Naive thymus-derived CD4-positive, alpha-beta T cell (primary cell): ENCODE data around the gene REELD1. TPM values are rescaled to one million over a fixed set of nuclear protein-coding genes. Genes with fewer than 3 reads are reported as not detected.

ENCODE experiments used
- ATAC-seq: fragments of 150-1000 bp; cut with Tn5 transposase; 2 replicates; pipeline ENCODE4 v1.10.0; 2021; ENCODE audit warnings: mild to moderate bottlenecking, moderate library complexity
- CTCF ChIA-PET: fragments of 350-600 bp; sonication (Branson Sonifier 250); formaldehyde crosslinking; loops from one replicate; lab custom pipeline; 2021; ENCODE audit warnings: antibody characterized with exemption; lab: Charles Lee
- POLR2A ChIA-PET: fragments of 350-600 bp; sonication (Branson Sonifier 250); formaldehyde crosslinking; loops from one replicate; lab custom pipeline; 2021; ENCODE audit warnings: antibody characterized with exemption, inconsistent platforms; lab: Charles Lee
- DNase-seq, 9 donors: peaks; one replicate each; pipeline versions ENCODE4 v3.0.0 to v3.0.0-alpha.2; 2020 to 2022; ENCODE audit warnings: mixed read lengths in 1 of 9
- H3K27ac ChIP-seq: one replicate; pipeline ENCODE4 v1.7.0; 2013; ENCODE audit warnings: mild to moderate bottlenecking, low read depth, low read length, moderate library complexity
- H3K27me3 ChIP-seq, 2 donors: one replicate each; pipeline ENCODE4 v1.7.0; 2013; ENCODE audit warnings: low read length in 2 of 2, mild to moderate bottlenecking in 2 of 2, moderate library complexity in 2 of 2; ENCODE audit not compliant: control insufficient read depth in 2 of 2, insufficient read depth in 2 of 2
- H3K36me3 ChIP-seq, 3 experiments: 1 replicate in 2 of 3; 2 replicates in 1 of 3; pipeline ENCODE4 v1.7.0; 2013; ENCODE audit warnings: low read length in 3 of 3, mild to moderate bottlenecking in 3 of 3, moderate library complexity in 1 of 3; ENCODE audit not compliant: insufficient read depth in 3 of 3, control insufficient read depth in 2 of 3
- H3K4me1 ChIP-seq, 2 donors: one replicate each; pipeline ENCODE4 v1.7.0; 2013; ENCODE audit warnings: low read length in 2 of 2, mild to moderate bottlenecking in 2 of 2, moderate library complexity in 1 of 2; ENCODE audit not compliant: control insufficient read depth in 2 of 2, insufficient read depth in 2 of 2
- H3K4me3 ChIP-seq: 2 replicates; pipeline ENCODE4 v1.7.0; 2013; ENCODE audit warnings: mild to moderate bottlenecking, low read length
- H3K9me3 ChIP-seq, 3 experiments: 1 replicate in 2 of 3; 2 replicates in 1 of 3; pipeline ENCODE4 v1.7.0; 2013; ENCODE audit warnings: low read length in 3 of 3; ENCODE audit not compliant: control insufficient read depth in 2 of 3
- H3K27ac Mint-ChIP-seq, 9 donors: one replicate each; pipeline ENCODE4 v1.8.0; 2020 to 2022; ENCODE audit warnings: mixed read lengths in 9 of 9, mild to moderate bottlenecking in 8 of 9, moderate library complexity in 5 of 9, inconsistent platforms in 2 of 9
- H3K27me3 Mint-ChIP-seq, 5 donors: one replicate each; pipeline ENCODE4 v1.8.0; 2021 to 2022; ENCODE audit warnings: mixed read lengths in 5 of 5, mild to moderate bottlenecking in 1 of 5
- H3K36me3 Mint-ChIP-seq, 5 donors: one replicate each; pipeline ENCODE4 v1.8.0; 2020 to 2022; ENCODE audit warnings: mixed read lengths in 5 of 5, mild to moderate bottlenecking in 3 of 5, inconsistent platforms in 1 of 5
- H3K4me1 Mint-ChIP-seq, 7 donors: one replicate each; pipeline ENCODE4 v1.8.0; 2020 to 2022; ENCODE audit warnings: mixed read lengths in 7 of 7, mild to moderate bottlenecking in 3 of 7, inconsistent platforms in 1 of 7
- H3K4me3 Mint-ChIP-seq, 10 donors: one replicate each; pipeline ENCODE4 v1.8.0; 2020 to 2022; ENCODE audit warnings: mild to moderate bottlenecking in 10 of 10, mixed read lengths in 10 of 10, moderate library complexity in 6 of 10, inconsistent platforms in 2 of 10
- H3K9me3 Mint-ChIP-seq, 11 donors: one replicate each; pipeline ENCODE4 v1.8.0; 2020 to 2022; ENCODE audit warnings: mixed read lengths in 11 of 11, mild to moderate bottlenecking in 4 of 11, inconsistent platforms in 1 of 11, moderate library complexity in 1 of 11
- intact Hi-C, 2 donors: fragments of 100-400 bp; cut with micrococcal nuclease; formaldehyde crosslinking; loops; one replicate each; pipeline ENCODE4 v1.15.1; 2023
- polyA plus RNA-seq, 2 donors: library from polyadenylated mRNA; unstranded; fragments of 300-500 nt; fragmentation: Illumina TruSeq; gene quantifications; one replicate each; pipeline ENCODE4 v1.2.3, GENCODE V29; 2021
- total RNA-seq, 6 experiments: library from RNA in 5 of 6; stranded (reverse) in 5 of 6; gene quantifications; 1 replicate in 5 of 6; 2 replicates in 1 of 6; pipeline ENCODE4 v1.2.3 and lab custom pipeline; 2021 to 2026

The REELD1 gene
- total and polyA plus RNA-seq, 7 experiments from 2014 or later: 0.23 to 1.7 (median 1.3) TPM; not detected in 2

DNA sequence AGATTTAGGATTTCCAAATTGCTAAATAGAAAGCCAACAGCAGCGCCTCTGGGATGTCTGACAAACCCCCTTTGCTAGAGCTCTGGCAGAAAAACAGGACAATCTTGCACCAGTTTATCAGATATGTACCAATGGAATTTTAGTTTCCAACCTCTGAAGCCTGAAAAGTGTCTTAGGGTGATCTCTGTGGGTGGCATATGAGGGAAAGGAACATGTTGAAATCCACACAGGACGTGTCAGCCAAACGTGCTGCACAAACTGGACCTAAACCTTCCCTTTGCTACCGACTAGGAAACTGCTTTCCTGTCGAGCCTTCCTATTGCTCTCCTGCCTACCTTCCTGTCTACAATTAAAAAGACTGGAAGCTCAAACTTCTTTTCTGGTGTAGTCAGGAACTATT is 53.5 kb downstream of the REELD1 start:
- no peaks in the 10 kb centered on the region for H3K9me3 ChIP-seq
- H3K4me3 Mint-ChIP-seq: no peak overlapping the region
- H3K4me1 ChIP-seq: no peaks in the 10 kb centered on the region
- no peak for DNase-seq
- ATAC-seq: no peak
- H3K27ac ChIP-seq: no peak overlapping the region
- intact Hi-C loops: no loop called here
- H3K4me1 Mint-ChIP-seq: peaks cover 0 to 6% (median 0%) of the 10 kb centered on the region in 7 donors
- no peak overlapping the region for H3K4me3 ChIP-seq
- no peaks in the 10 kb centered on the region for H3K36me3 ChIP-seq
- no peaks in the 10 kb centered on the region for H3K27me3 Mint-ChIP-seq
- H3K36me3 Mint-ChIP-seq: peaks cover 0 to 46% (median 9%) of the 10 kb centered on the region in 5 donors
- ChIA-PET CTCF (interaction anchor here (0.6 kb wide), 1 partner anchor 23 kb away, joined by 3 read pairs; no protein-coding TSS in a partner anchor), POLR2A (no interaction called here)
- no peaks in the 10 kb centered on the region for H3K9me3 Mint-ChIP-seq
- H3K27ac Mint-ChIP-seq: no peak overlapping the region
- H3K27me3 ChIP-seq: no peaks in the 10 kb centered on the region

DNA sequence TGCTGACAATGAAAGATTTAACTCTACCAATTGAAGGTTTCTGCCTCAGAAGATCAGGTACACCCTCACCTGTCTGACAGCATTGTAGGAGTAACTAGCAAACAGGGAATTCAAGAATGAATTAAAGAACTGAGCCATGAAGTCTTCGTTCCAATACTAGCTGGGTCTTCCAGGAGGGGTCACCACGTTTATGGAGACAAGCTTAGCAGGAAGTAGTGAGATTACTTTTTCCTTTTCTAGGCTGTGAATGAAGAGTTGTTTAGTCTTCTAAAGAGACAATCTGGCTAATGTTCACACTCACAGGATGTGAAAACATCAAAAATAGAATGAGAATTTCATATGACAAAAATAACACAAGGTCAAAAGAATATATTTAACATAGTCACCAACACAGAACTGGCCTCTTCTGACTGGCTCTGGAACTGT is 54.9 kb downstream of the REELD1 start:
- Histone ChIP-seq H3K27ac (no peak overlapping the region), H3K27me3 (no peaks in the 10 kb centered on the region), H3K9me3 (no peaks in the 10 kb centered on the region), H3K4me1 (no peaks in the 10 kb centered on the region), H3K36me3 (no peaks in the 10 kb centered on the region), H3K4me3 (no peak overlapping the region)
- ChIA-PET POLR2A (no interaction called here), CTCF (no interaction called here)
- Mint-ChIP-seq H3K4me1 (peaks cover 0 to 6% (median 0%) of the 10 kb centered on the region in 7 donors), H3K9me3 (no peaks in the 10 kb centered on the region), H3K27ac (no peak overlapping the region), H3K27me3 (no peaks in the 10 kb centered on the region), H3K36me3 (peaks cover 0 to 46% (median 9%) of the 10 kb centered on the region in 5 donors), H3K4me3 (no peak overlapping the region)
- ATAC-seq (no peak), DNase-seq (no peak)
- intact Hi-C loops: no loop called here

DNA sequence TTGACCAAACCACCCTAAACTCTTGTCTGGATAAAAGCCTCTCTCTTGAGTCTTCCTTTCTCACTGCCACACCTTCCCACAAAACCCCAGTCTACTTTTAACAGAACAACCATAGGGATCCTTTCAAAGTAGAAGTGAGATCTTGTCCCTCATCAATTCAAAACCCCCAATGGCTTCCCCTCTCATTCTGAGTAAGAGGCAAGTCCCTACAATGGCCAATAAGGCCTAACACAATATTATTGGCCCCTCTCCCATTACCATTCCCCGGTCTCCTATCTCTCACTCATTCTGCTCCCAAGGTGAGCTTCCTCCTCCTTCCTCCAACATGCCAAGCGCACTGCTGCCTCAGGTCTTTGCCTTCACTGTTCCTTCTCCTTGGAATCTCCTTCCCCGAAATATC is 57.1 kb downstream of the REELD1 start:
- Mint-ChIP-seq H3K27me3 (no peaks in the 10 kb centered on the region), H3K4me1 (peaks cover 0 to 6% (median 0%) of the 10 kb centered on the region in 7 donors), H3K27ac (no peak overlapping the region), H3K4me3 (no peak overlapping the region), H3K9me3 (no peaks in the 10 kb centered on the region), H3K36me3 (peaks cover 2 to 46% (median 18%) of the 10 kb centered on the region in 5 donors)
- ATAC-seq (no peak), DNase-seq (no peak)
- H3K27me3 ChIP-seq: no peaks in the 10 kb centered on the region
- ChIA-PET POLR2A (no interaction called here), CTCF (no interaction called here)
- H3K4me1 ChIP-seq: no peaks in the 10 kb centered on the region
- no peak overlapping the region for H3K4me3 ChIP-seq
- no peaks in the 10 kb centered on the region for H3K36me3 ChIP-seq
- H3K27ac ChIP-seq: no peak overlapping the region
- intact Hi-C loops: no loop called here
- no peaks in the 10 kb centered on the region for H3K9me3 ChIP-seq

DNA sequence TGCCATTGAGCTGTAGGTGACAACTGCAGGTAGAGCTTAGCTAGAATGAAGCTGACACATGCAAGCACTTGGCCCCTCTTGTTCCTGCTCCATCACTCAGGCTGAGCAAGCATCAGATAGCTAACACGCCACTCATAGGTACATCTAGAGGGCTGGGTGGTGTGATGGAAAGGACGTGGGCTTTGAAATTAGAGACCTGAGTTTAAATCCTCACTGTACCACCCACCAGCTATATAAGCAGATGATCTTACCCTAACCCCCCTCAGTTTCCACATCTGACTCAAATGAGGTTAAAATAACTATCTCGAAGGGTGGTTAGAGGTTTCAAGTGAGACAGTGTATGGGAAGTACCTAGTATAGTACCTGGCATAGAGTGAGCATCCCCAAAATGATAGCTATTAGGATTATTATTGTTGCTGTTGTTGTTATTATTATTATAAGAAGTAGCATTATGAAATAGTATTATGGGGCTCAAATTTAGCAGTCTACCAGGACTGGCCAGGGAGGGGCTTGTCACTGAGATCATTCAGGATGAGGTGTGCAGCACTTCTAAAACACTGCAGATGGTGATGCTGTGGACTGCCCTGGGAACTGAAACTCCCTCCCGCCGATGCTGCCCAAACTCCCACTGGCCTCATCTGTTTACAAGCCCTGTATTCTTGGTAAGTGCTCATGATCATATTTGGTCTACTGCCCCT is 59.0 kb downstream of the REELD1 start:
- Mint-ChIP-seq H3K27ac (no peak overlapping the region), H3K4me1 (peaks cover 0 to 6% (median 0%) of the 10 kb centered on the region in 7 donors), H3K9me3 (no peaks in the 10 kb centered on the region), H3K4me3 (no peak overlapping the region), H3K27me3 (no peaks in the 10 kb centered on the region), H3K36me3 (peaks cover 2 to 50% (median 28%) of the 10 kb centered on the region in 5 donors)
- no peaks in the 10 kb centered on the region for H3K4me1 ChIP-seq
- no peaks in the 10 kb centered on the region for H3K9me3 ChIP-seq
- no peak for ATAC-seq
- no peak for DNase-seq
- no peak overlapping the region for H3K4me3 ChIP-seq
- no peaks in the 10 kb centered on the region for H3K27me3 ChIP-seq
- ChIA-PET POLR2A (no interaction called here), CTCF (interaction anchor here (0.8 kb wide), 1 partner anchor 94 kb away, joined by 3 read pairs; no protein-coding TSS in a partner anchor)
- H3K27ac ChIP-seq: no peak overlapping the region
- intact Hi-C loops: no loop called here
- H3K36me3 ChIP-seq: no peaks in the 10 kb centered on the region

DNA sequence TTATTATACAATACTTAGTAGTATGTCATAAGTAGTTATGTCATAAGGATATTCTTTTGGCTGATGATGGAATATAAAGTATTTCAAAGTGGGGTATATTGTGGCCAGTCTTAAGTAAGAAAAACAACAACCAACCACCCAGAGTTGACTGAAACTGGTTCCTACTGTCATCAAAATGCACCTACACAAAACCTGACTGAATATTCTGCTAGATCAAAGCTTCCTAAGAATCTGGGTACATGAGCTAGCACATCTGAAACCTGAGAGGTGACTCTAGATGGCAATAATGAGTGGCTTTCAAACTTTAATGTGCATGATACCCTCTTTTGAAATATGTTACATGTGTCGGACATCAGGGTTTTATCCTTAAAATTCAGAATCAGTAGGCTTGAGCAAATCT is 60.4 kb downstream of the REELD1 start:
- Histone ChIP-seq H3K27ac (no peak overlapping the region), H3K36me3 (no peaks in the 10 kb centered on the region), H3K9me3 (no peaks in the 10 kb centered on the region), H3K4me3 (no peak overlapping the region), H3K27me3 (no peaks in the 10 kb centered on the region), H3K4me1 (no peaks in the 10 kb centered on the region)
- Mint-ChIP-seq H3K36me3 (peaks cover 2 to 45% (median 25%) of the 10 kb centered on the region in 5 donors), H3K9me3 (no peaks in the 10 kb centered on the region), H3K27ac (no peak overlapping the region), H3K4me1 (peaks cover 0 to 6% (median 0%) of the 10 kb centered on the region in 7 donors), H3K4me3 (no peak overlapping the region), H3K27me3 (no peaks in the 10 kb centered on the region)
- POLR2A ChIA-PET: no interaction called here
- ATAC-seq (no peak), DNase-seq (no peak)
- intact Hi-C loops: no loop called here
- CTCF ChIA-PET: no interaction called here

DNA sequence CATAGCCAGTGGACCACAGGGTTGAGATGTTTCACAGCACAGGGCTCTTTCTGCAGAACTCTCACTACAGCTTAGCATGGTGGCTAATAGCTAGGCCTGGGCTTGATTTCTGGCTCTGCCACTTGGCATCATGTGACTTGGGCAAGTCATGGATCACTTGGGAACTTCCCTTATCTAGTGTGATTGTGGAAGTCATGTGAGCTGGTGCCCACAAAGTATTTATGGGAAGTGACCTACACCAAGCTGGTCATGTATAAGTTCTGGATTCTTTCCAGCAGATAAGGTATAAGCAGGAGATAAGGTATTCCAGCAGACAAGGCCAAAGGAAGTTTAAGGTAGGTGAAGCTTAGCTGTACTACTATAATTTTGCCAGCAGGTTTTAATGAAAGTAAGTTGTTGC is 61.0 kb downstream of the REELD1 start:
- H3K27me3 ChIP-seq: no peaks in the 10 kb centered on the region
- ATAC-seq: no peak
- Mint-ChIP-seq H3K27me3 (no peaks in the 10 kb centered on the region), H3K36me3 (peaks cover 2 to 42% (median 23%) of the 10 kb centered on the region in 5 donors), H3K27ac (no peak overlapping the region), H3K4me3 (no peak overlapping the region), H3K9me3 (no peaks in the 10 kb centered on the region), H3K4me1 (peaks cover 0 to 6% (median 0%) of the 10 kb centered on the region in 7 donors)
- H3K9me3 ChIP-seq: no peaks in the 10 kb centered on the region
- ChIA-PET POLR2A (no interaction called here), CTCF (interaction anchor here (0.8 kb wide), 1 partner anchor 11 kb away, joined by 3 read pairs; no protein-coding TSS in a partner anchor)
- H3K4me3 ChIP-seq: no peak overlapping the region
- H3K4me1 ChIP-seq: no peaks in the 10 kb centered on the region
- H3K36me3 ChIP-seq: no peaks in the 10 kb centered on the region
- DNase-seq: no peak
- intact Hi-C loops: no loop called here
- no peak overlapping the region for H3K27ac ChIP-seq

DNA sequence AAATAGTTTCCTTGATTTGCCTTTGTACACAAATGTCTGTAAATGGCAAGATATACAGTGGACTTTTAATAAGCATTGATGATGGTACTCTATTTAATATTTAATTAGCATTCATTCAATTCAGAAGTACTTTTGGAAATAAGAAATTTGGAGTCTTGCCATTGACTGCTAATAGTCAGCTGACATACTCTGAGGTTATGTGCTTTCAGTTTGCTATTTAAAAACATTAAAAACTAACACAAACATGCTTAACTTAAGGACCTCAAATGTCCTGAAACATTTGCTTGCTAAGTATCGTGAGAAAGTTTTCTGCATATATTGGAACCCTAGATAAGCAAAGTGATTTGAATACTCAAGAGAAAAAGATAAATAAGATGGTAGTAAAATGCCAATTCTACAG is 64.6 kb downstream of the REELD1 start:
- H3K9me3 Mint-ChIP-seq: no peaks in the 10 kb centered on the region
- no peak overlapping the region for H3K27ac Mint-ChIP-seq
- peaks cover 0 to 36% (median 9%) of the 10 kb centered on the region in 5 donors for H3K36me3 Mint-ChIP-seq
- H3K4me3 Mint-ChIP-seq: no peak overlapping the region
- H3K27ac ChIP-seq: no peak overlapping the region
- ATAC-seq (no peak), DNase-seq (no peak)
- no peaks in the 10 kb centered on the region for H3K27me3 Mint-ChIP-seq
- CTCF ChIA-PET: no interaction called here
- no peaks in the 10 kb centered on the region for H3K4me1 Mint-ChIP-seq
- H3K36me3 ChIP-seq: no peaks in the 10 kb centered on the region
- no peaks in the 10 kb centered on the region for H3K4me1 ChIP-seq
- intact Hi-C loops: no loop called here
- POLR2A ChIA-PET: no interaction called here
- H3K4me3 ChIP-seq: no peak overlapping the region
- no peaks in the 10 kb centered on the region for H3K9me3 ChIP-seq
- no peaks in the 10 kb centered on the region for H3K27me3 ChIP-seq
